ELR (cell line): ENCODE results near the gene SLC26A6.
A peak's percentile ranks its signal among the peaks of the same experiment; 100 is the strongest.

ENCODE experiments used
- DNase-seq: peaks from one replicate; pipeline ENCODE4 v3.0.0-alpha.2; 2015; ENCODE audit warnings: low read depth

The SLC26A6 gene, protein sequence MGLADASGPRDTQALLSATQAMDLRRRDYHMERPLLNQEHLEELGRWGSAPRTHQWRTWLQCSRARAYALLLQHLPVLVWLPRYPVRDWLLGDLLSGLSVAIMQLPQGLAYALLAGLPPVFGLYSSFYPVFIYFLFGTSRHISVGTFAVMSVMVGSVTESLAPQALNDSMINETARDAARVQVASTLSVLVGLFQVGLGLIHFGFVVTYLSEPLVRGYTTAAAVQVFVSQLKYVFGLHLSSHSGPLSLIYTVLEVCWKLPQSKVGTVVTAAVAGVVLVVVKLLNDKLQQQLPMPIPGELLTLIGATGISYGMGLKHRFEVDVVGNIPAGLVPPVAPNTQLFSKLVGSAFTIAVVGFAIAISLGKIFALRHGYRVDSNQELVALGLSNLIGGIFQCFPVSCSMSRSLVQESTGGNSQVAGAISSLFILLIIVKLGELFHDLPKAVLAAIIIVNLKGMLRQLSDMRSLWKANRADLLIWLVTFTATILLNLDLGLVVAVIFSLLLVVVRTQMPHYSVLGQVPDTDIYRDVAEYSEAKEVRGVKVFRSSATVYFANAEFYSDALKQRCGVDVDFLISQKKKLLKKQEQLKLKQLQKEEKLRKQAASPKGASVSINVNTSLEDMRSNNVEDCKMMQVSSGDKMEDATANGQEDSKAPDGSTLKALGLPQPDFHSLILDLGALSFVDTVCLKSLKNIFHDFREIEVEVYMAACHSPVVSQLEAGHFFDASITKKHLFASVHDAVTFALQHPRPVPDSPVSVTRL

DNA sequence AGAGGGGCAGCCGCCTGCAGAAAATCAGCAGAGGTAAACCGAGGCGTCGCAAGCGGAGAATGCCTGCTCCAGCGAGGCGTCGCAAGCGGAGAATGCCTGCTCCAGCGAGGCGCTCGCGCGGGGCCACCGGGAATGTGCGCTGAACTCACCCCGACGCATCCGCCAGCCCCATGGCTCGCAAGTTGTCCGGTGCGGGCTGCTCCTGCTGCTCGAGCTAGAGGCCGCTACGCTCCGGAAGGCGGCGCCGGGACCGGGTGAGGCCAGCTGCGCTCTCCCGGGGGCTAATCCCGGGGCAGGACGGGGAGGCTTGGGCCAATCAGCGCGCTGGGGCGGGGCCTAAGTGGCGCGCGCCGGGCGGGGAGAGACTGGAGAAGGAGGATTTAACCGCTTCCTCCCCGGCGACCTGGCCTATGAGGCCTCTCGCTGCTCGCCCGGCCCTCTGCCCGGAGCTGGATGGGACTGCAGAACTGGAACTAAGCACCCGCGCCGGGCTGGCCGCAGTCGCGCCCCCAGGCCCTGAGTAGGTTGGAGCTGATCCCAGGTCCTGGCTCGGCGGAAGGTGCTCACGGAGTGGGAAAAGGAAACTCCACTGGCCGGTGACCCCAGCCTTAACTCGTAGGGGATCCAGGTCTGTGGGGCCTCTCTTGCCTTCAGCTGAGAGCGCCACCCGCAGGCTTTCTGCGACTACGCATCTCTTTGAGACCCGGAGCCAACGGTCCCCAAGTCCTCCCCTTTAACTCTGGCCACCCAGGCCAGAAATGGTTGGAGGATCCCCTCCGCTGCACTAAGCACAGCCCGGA, at the start of gene SLC26A6:
SLC26A6 (minus strand) TSS at position 240 of the 800 bp plus-strand sequence; CDS start at position 172, 68 bp downstream.
- DNase-seq = peak; percentile 96

DNA sequence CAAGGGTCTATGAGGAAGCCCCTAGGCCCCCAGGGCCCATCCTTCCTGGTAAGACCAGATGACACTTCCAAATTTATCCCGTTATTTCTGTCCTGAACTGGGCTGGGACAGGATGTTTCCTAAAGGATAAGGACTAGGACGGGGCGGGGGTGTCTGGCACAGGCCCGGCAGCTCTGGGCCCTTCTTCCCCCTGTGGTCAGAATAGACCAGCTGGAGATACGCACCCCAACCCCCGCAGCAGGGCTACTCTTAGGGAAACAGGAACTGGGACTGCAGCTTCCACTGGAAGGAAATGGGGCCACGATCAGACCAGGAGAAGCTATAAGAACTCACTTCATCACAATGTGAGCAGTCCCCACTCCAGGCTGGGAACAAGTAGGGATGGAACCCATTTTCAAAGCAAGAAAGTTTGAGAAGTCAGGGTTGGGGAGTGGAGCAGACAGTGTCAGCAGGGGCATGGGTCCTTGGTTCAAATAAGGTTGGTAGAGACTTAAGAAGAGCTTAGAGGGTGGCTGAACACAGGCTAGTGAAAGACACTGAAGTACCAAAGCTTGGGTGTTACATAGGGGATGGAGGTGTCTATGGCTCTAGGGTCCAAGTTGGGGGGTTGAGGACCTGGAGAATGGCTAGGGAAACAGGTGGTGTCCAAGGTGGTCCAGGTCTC, 49.4 kb upstream of the SLC26A6 start:
- peak; percentile 42 for DNase-seq

- DNase-seq = no peak
Measured at GRCh38 chr3:48684054-48684349, 48.7 kb upstream of the SLC26A6 start.

- no peak for DNase-seq
Measured at GRCh38 chr3:48682786-48683185, 47.5 kb upstream of the SLC26A6 start.

DNA sequence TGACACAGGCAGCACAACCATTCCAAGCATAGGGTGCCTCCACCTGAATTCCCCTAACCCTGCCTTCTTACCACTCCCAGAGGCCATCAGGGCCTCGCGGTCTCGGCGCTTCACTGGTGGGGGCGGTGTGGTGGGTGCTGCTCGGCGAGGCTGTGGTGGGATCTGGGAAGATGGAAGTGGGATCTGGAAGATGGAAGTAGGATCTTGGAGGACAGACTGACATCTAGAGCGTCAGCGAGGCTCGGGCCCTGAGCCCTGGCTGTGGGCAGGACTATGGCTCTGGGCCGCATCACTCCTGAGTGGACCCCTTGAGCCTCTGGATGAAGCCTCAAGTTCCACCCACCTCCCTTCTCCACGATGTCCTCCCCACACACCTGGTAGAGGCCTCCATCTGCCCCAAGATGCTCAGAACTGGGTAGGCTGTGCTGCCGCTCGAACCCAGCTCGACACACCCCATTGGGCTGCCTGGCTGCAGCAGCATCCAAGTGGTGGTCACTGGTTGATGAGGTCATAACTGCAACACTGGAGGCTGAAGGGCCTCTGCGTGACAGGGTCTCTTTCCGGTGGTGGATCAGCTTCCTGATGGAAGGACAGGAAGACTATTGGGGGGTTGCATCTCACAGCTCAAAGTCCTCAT, 46.8 kb upstream of the SLC26A6 start:
- no peak for DNase-seq

- no peak for DNase-seq
Measured at GRCh38 chr3:48681541-48681880, 46.2 kb upstream of the SLC26A6 start.

DNA sequence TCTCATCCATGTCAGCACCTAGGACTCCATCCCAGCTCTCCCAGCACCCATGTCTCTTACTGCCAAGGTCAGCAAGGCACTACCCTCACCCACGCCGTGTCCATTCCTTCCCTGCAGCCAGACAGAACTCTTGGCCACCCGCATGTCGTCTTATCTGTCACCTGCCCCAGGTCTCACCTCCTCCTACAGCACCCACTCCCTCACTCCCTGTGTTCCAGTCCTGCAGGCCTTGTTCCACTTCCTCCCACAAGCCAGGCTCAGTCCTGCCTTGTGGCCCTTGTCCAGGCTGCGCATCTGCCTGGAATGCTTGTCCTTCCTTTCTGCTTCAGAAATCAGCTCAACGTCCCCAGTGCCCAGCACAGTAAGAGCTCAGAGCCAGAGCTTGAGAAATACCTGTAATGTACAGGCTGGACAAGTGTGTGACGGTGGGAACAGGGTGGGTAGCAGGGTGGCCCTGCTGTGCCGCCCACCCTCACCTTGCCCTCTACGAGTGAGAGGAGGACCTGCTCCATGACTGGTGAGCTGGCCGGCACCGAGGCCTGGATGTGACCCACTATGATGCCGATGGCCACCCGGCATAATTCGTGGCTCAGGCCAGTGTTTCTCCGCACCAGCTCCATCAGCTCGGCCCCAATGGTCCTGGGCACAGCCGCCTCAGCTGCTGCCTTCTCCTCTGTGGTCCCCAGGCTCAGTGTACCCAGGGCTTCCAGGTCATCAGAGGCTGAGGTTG, 45.7 kb upstream of the SLC26A6 start:
- no peak for DNase-seq

DNA sequence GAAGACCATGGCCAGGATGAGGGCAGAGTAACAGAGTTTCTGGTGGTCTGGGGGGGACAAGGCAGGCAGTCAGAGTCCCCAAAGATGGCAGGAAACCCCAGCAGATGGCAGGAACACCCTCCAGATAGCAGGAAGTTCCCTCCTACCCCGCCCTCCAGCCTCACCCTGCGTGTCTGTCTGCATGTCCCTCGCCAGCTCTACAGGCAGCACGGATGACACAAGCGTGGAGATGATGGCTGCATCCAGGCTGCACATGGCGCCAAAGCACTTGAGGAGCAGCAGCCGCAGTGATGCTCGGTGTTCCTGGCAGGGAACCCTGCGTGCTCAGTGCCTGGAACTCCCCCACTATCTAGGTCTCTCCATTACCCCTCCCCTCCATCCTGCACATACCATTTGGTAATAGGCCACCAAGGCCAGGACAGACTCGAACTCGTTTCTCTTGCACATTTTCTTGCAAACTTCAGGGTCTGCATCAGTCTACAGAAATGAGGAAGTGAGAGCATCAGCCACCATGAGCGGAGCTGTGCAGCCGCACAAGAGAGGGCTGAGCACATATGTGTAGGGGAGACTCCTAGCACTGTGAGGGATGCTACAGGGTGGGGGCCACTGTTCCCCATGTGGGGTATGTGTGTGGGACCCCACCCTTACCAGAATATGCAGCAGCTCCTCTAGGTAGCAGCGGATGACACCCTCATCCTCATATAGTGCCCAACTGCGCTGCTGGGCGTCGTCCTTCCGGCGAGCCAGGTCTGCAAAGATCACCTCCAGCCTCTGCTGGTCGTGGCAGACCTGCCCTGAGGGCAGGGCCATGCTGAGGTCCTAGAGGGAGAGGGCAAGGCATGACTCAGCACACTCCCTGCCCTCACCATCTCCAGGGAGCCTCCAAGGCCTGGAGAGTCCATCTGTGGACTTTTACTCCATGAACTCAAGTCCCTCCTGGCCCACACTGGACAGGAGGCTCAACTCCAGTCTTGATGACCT, 44.4 kb upstream of the SLC26A6 start:
- DNase-seq = no peak

DNA sequence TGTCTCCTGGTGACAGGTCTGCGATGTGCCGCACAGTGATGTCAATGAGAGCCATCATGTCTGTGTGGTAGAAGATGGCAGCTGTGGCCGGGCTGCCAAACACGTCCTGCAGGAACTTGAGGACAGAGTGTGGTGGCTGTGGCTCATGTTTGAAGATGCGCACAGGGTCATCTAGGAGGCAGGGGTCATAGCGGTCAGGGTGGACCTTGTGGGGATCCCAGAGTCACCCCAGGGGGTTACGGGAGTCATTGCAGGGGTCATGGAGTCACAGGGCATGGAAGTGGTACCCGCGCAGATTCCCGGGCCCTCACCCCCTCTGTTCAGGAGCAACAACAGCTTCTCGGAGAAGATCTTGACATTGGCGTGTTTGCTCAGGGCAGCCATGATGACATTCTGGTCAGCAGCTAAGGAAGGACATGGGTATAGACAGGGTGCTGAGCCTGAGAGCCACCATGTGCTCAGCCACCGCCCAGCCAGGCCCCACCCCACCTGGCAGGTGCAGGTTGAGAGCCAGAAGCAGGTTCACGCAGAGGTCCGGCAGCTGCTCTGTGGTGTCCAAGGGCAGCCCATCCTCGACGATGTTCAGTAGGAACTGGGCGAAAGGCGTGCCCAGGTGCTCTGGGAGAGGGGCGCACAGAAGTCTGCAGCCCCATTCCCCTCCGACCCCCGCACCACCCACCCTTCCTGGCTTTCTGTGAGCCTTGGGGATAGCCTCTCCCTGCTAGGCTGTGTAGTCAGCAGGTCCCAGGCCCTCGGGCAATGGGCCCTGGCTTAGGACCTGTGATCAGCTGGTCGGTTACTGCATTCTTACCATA, 43.5 kb upstream of the SLC26A6 start:
- no peak for DNase-seq

DNA sequence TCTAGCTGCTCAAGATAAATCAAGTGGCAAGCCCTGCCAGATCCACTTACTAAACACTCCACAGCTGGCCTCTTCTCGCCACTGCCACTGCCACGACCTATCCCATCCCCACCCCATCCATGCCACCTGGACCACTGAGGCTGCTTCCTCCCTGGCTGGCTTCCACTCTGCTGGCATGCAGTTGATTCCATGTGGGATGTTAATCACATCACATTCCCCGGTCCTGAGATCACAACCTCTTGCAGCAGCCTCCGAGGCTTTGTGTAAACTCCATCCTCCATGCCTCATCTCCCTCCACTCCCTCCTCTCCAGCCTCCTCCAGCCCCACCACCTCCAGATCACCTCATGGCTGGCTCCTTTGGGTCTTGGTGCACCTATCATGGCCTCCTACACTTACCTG, 42.8 kb upstream of the SLC26A6 start:
- peak; percentile 52 for DNase-seq

DNA sequence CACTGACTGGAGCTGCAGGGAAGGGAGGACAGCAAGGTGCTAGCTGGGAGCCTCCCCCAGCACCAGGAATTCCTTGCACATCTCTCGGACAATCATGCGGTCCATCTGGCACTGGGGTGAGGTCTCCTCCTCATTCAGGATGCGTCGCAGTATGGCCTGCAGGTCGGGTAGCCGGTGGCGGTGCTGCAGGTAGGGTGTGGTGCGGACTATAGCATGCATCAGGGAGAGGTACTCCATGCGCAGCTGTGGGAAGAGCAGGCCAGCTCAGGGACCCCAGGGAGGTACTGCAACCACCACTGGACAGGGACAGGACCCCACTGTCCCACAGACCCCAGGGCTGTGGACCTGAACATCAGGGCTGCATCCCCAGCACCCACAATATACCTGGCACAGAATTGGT, 39.2 kb upstream of the SLC26A6 start:
- no peak for DNase-seq

DNA sequence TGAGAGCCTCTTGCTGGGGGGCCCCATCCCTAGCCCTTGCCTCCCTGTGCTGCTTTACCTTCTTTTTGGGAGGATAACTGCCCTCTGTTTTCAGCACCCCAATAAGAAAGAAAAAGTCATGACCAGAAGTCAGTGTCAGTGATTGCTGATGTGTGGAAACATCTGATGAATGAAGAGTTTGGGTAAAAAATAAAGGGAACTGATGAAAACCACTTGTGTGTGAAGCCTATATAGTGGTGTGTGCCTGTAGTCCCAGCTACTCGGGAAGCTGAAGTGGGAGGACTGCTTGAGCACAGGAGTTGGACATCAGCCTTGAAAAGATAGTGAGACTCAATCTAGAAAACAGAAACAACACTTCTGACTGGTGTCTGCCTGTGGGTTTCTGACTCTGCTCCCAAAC, 37.3 kb upstream of the SLC26A6 start:
- no peak for DNase-seq

DNA sequence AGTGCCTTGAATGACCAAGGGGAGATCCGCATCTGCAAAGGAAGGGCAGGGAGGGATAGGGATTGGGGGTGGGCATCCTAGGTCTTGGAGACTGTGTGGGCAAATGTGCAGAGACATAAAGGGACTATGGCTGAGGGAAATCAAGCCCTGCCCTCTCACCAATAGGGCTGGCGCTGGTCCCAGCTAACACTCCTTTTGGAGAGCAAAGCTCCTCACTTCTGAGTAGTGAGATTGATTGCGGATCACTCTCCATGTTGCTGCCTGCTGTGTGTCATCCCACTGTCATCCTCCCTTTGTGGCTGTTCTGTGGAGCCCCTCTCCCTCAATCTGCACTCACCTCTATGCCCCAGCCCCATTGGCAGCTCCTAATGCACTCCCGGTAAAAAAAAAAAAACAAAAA, 29.7 kb upstream of the SLC26A6 start:
- no peak for DNase-seq

- DNase-seq = no peak
Measured at GRCh38 chr3:48664313-48664644, 29.0 kb upstream of the SLC26A6 start.

- peak; percentile 98 for DNase-seq
Measured at GRCh38 chr3:48663489-48664312, 28.4 kb upstream of the SLC26A6 start.

DNA sequence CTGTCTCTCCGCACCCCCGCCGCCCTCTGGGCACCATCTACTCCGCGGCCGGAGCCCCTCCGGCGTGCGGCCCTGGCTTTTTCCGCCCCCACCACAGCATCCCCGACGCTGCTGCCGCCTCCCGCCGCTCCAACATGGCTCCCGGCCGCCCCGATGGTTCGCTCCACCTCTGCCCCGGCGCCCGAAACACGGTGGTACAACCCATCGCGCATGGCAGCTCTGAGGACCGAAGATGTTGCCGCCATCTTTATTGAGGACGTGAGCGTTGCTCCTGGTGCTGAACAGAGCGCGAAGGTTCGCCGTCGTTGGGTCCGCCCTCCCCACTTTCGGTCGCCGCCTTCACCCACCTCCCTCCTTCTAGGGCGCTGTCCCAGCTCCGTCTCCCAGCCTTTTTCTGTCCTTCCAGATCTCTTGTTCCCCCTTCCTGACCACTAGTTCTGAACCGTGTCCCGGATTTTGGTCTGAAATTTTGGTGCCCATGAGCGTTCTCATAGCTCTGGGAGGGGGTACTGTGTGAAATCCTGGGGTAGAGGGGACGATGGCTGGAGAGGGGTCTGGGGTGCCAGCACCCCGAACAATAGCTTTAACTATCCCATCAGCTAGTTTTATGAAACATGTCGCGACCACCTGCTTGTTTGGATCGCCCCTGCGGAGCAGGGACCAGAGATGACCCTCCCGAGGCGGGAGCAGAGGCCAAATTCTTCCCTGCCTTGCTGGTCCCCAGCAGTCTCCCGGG, 27.7 kb upstream of the SLC26A6 start, which contains the start of gene CELSR3:
CELSR3 (minus strand) TSS at position 134 of the 736 bp plus-strand sequence. CDS start 252 bp downstream, outside the sequence.
- DNase-seq = peak; percentile 88

GRCh38 chr3:48662145-48662752, 27.0 kb upstream of the SLC26A6 start:
- no peak for DNase-seq
